ENCODE measurements around the gene CACNA1F.

- TF ChIP-seq EZH2 (IDR thresholded peaks at IDR 0.05; ENCODE audit: insufficient read depth, poor library complexity, severe bottlenecking) (no peak), EZH2phosphoT487 (IDR thresholded peaks at IDR 0.05; ENCODE audit: insufficient read depth, low read depth) (no peak)
These were observed 25.6 kb upstream of the CACNA1F start for GRCh38 chrX:49258749-49259124.

All from GM23248 (cell line).